GM13976 (cell line): ENCODE measurements around the gene OOSP4A.

Source experiments
- DNase-seq: peaks from one replicate; pipeline ENCODE4 v3.0.0; 2012; ENCODE audit warnings: low spot score
- in situ Hi-C: fragments of 300-500 bp; cut with MboI; formaldehyde crosslinking; loops from one replicate; pipeline ENCODE4 v1.12.0; 2022; ENCODE audit warnings: low sequenced_read_pairs, mixed read lengths, inconsistent platforms; ENCODE audit not compliant: unreplicated experiment
- TF ChIP-seq, protein P1 (sequence below): IDR thresholded peaks from 2 replicates; pipeline ENCODE4 v1.5.1; 2012; ENCODE audit warnings: borderline replicate concordance, mild to moderate bottlenecking; ENCODE audit not compliant: insufficient read depth; ENCODE audit errors: extremely low read depth, missing control alignments, control extremely low read depth

Gene OOSP4A

DNA sequence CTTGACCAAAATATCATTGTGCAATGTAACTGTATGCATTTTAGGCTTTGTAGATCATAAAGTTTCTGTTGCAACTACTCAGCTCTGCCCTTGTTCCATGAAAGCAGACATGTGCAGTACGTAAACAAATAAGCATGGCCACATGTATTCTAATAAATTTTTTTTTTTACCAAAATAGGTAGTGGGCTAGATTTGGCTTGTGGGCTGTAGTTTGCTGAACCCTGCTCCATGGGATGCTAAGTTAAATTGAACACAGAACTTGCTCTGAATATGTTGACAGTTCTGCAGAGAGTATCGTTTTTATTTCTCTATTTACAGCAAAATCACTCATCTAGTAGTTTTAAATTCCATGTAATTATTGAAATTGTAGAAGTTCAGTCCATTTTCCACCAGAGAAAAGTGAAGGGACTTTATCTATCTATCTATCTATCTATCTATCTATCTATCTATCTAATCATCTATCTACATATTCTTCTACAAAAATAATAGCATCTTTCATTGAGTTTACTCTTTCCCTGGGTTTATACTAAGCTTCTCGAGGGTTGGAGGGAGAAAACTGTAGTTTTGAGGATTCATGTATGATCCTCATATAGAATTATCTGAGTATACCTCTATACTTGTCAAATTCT lies 9.5 kb upstream of the OOSP4A start:
- in situ Hi-C loops, result no loop called here
- no peak for DNase-seq
- TF ChIP-seq, protein P1, sequence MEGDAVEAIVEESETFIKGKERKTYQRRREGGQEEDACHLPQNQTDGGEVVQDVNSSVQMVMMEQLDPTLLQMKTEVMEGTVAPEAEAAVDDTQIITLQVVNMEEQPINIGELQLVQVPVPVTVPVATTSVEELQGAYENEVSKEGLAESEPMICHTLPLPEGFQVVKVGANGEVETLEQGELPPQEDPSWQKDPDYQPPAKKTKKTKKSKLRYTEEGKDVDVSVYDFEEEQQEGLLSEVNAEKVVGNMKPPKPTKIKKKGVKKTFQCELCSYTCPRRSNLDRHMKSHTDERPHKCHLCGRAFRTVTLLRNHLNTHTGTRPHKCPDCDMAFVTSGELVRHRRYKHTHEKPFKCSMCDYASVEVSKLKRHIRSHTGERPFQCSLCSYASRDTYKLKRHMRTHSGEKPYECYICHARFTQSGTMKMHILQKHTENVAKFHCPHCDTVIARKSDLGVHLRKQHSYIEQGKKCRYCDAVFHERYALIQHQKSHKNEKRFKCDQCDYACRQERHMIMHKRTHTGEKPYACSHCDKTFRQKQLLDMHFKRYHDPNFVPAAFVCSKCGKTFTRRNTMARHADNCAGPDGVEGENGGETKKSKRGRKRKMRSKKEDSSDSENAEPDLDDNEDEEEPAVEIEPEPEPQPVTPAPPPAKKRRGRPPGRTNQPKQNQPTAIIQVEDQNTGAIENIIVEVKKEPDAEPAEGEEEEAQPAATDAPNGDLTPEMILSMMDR, result no peak

DNA sequence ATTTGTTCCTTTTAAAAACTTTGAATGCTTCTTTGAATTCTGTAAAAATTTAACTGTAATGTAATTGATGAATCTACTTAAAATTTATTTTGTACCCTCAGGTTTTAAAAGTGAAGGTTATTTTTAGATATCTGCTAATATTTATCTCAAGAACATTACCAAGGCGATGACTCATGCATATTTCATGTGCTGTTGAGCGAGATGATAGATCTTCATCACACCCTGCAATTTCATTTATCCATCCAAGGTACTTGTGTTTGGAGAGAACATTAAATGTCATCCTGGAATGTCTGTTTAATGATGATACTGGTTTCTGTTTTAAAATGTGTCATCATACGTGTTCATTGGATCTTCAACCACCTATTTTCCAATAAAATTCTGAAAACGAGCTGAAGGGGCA lies 6.7 kb upstream of the OOSP4A start:
- TF ChIP-seq, protein P1, result no peak
- in situ Hi-C loops, result no loop called here
- no peak for DNase-seq

DNA sequence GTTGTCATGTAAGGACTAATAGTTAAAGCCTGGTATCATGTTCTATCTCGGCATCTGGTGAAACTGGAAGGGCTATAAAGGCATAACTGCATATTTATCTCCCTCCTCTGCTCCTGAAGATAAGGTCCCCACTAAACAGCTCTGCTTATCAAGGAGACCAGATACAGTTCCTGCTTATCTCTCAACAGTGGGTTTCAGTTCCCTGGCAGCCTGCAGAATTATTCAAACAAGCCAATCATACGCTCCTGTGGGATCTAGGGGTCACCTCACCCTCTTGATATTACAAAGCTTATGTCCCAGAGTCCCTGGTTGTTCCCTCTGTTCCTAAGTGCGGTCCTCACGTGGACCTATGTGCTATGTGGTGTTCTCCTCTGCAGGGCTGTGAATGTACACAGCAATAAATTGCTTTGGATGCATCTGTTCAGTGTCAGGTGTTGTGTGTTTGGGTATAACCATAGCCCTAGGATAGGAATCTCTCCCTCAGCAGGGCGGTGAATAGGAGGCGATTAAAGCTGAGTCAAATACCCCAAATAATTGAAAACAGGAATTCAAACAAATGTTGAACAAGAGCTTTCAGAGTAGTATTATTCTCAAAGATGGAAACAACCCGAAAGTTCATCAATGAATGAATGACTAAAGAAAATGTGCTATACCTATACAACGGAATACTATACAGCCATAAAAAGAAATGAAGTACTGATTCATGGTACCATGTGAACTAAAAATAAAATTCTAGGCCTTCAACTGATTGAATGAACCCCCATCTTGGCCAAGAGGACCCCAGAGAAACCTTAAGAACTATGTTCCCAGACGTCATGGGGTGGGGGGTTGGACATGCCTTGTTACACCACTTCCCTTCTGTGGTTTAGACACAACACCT lies 3.1 kb upstream of the OOSP4A start:
- no peak for DNase-seq
- TF ChIP-seq, protein P1, result no peak
- in situ Hi-C loops, result no loop called here

DNA sequence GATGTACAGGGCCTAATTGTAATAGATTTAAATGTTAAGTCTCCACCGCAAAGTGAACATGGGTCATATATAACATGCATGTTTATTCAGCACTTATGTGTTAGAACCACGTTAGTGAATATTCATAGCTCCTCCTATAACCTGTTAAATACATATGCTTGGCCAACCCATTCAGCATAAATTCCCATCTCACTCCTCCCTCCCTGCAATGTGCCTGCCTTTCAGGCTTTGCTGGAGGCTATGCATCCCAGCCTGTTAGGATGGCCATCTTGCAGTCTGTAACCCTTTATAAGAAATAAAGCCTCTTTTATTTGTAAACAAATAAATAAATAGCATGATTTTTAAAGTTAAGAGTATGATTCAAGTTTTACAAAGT lies 1.7 kb upstream of the OOSP4A start:
- TF ChIP-seq, protein P1, result no peak
- in situ Hi-C loops, result no loop called here
- DNase-seq, result no peak

DNA sequence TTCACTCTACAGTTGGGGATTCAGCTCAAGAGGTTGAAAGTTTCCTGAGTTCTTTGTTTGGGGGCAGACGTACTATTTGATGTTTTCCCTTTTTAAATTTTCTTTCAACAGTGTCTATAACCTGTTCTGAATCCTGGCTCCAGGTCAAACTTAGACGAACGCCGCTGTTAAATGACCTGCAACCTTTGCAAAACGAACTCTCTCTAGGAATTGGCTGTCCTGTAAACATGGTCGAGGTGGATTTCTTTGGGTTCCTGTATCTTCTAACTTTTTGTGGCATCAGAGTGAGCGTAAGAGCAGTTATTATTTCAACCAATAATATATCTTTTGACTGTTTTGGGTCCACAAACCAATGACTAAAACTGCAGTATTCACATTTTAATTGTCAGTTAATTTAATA lies 1.6 kb downstream of the OOSP4A start:
- in situ Hi-C loops, result no loop called here
- no peak for DNase-seq
- TF ChIP-seq, protein P1, result no peak

DNA sequence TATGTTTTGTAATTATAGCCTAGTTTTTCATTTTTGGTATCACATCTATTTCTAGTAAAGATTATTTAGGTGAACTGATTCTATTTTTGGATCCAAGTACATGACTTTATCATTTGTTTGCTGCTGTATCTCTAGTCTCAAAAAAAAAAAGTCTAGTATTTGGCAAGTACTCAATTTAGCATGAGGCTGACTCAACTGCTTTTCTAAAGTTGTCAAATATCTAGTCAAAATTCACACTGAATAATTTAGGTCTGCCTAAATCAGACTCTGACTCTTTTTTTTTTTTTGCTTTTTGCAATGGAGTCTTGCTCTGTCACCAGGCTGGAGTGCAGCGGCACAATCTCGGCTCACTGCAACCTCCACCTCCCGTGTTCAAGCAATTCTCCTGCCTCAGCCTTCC lies 2.4 kb downstream of the OOSP4A start:
- in situ Hi-C loops, result no loop called here

More for the DNA sequence above, 2.4 kb downstream of the OOSP4A start:
- DNase-seq, result no peak
- TF ChIP-seq, protein P1, result no peak
